AG04449 (cell line): Measurements from ENCODE around the gene SYK.

Experiments used
- CTCF ChIA-PET: fragments of 350-600 bp; formaldehyde crosslinking; extraction: SDS; loops from one replicate; lab custom pipeline; 2021; ENCODE audit warnings: antibody characterized with exemption; lab: Yijun Ruan, JAX
- POLR2A ChIA-PET: fragments of 400-600, 350-600 bp; formaldehyde crosslinking; extraction: SDS; loops from one replicate; lab custom pipeline; 2020; ENCODE audit warnings: antibody characterized with exemption, inconsistent platforms; lab: Yijun Ruan, JAX
- DNase-seq: peaks from one replicate; pipeline ENCODE4 v3.0.0-alpha.2; 2010; ENCODE audit warnings: low read depth, low spot score
- H3K4me3 ChIP-seq: 2 replicates; pipeline ENCODE4 v1.5.1; 2011; ENCODE audit warnings: low read depth, mild to moderate bottlenecking, control low read depth, low read length
- CTCF ChIP-seq: IDR thresholded peaks from one replicate; pipeline ENCODE4 v1.5.1; 2011; ENCODE audit warnings: mild to moderate bottlenecking, moderate library complexity, low read length, control low read depth, inconsistent platforms; ENCODE audit not compliant: insufficient read depth; ENCODE audit errors: missing control alignments

Gene SYK

GRCh38 chr9:90810691-90811090, 9.1 kb downstream of the SYK start:
- ChIA-PET POLR2A (no interaction called here), CTCF (no interaction called here)
- no peak for TF ChIP-seq CTCF
- H3K4me3 ChIP-seq: no peak overlapping the region
- DNase-seq: no peak

GRCh38 chr9:90813046-90813445, 11.4 kb downstream of the SYK start:
- CTCF ChIA-PET: no interaction called here
- no peak overlapping the region for H3K4me3 ChIP-seq
- no peak for DNase-seq
- no peak for TF ChIP-seq CTCF
- POLR2A ChIA-PET: no interaction called here

- no peak for TF ChIP-seq CTCF
- no peak overlapping the region for H3K4me3 ChIP-seq
- CTCF ChIA-PET: no interaction called here
- POLR2A ChIA-PET: no interaction called here
- no peak for DNase-seq
Measured at GRCh38 chr9:90813523-90813922, 11.9 kb downstream of the SYK start.

- ChIA-PET CTCF (no interaction called here), POLR2A (no interaction called here)
- no peak for DNase-seq
- H3K4me3 ChIP-seq: no peak overlapping the region
- no peak for TF ChIP-seq CTCF
Measured at GRCh38 chr9:90814355-90814754, 12.7 kb downstream of the SYK start.

- H3K4me3 ChIP-seq: no peak overlapping the region
- CTCF ChIA-PET: no interaction called here
- POLR2A ChIA-PET: no interaction called here
- no peak for TF ChIP-seq CTCF
- no peak for DNase-seq
Measured at GRCh38 chr9:90815183-90815943, 13.7 kb downstream of the SYK start.

- POLR2A ChIA-PET: no interaction called here
- no peak for DNase-seq
- no peak for TF ChIP-seq CTCF
- CTCF ChIA-PET: no interaction called here
- H3K4me3 ChIP-seq: no peak overlapping the region
Measured at GRCh38 chr9:90815944-90816357, 14.3 kb downstream of the SYK start.
